SK-N-SH treated with all-trans-retinoic acid at 6 μM for 48 hours (cell line): ENCODE results near the gene SOX1.

Experiments
- ATAC-seq: fragments of 200-7000 bp; cut with Tn5 transposase; 3 replicates; pipeline ENCODE4 v1.9.1; 2020; ENCODE audit warnings: mild to moderate bottlenecking, moderate library complexity
- ARNTL ChIP-seq: fragments of 450-650 bp; formaldehyde crosslinking; IDR thresholded peaks from 2 replicates; pipeline ENCODE4 v1.5.0; 2020; ENCODE audit warnings: low read depth, mild to moderate bottlenecking, moderate library complexity, borderline replicate concordance
- CSDC2 ChIP-seq: fragments of 250-450 bp; sonication (Bioruptor Pico); IDR thresholded peaks from 2 replicates; pipeline ENCODE4 v1.5.0; 2020; ENCODE audit warnings: mild to moderate bottlenecking, moderate library complexity
- ESRRG ChIP-seq: fragments of 250-450 bp; sonication (Bioruptor Pico); IDR thresholded peaks from 2 replicates; pipeline ENCODE4 v1.6.1; 2021; ENCODE audit warnings: mild to moderate bottlenecking
- GLIS3 ChIP-seq: fragments of 250-450 bp; sonication (Bioruptor Pico); IDR thresholded peaks from 2 replicates; pipeline ENCODE4 v1.5.0; 2020; ENCODE audit warnings: mild to moderate bottlenecking, moderate library complexity
- ISL1 ChIP-seq: fragments of 250-450 bp; sonication (Bioruptor Pico); IDR thresholded peaks from 2 replicates; pipeline ENCODE4 v2.1.2; 2022; ENCODE audit warnings: mild to moderate bottlenecking, moderate library complexity
- PPARA ChIP-seq: fragments of 250-450 bp; sonication (Bioruptor Pico); IDR thresholded peaks from 2 replicates; pipeline ENCODE4 v1.5.0; 2020; ENCODE audit warnings: mild to moderate bottlenecking, borderline replicate concordance
- RARB ChIP-seq: fragments of 250-450 bp; sonication (Bioruptor Pico); IDR thresholded peaks from 2 replicates; pipeline ENCODE4 v1.8.0; 2021; ENCODE audit warnings: mild to moderate bottlenecking, moderate library complexity
- SNAI2 ChIP-seq: fragments of 250-450 bp; sonication (Bioruptor Pico); IDR thresholded peaks from 2 replicates; pipeline ENCODE4 v1.5.0; 2020; ENCODE audit warnings: mild to moderate bottlenecking, moderate library complexity
- TCF4 ChIP-seq: fragments of 250-450 bp; sonication (Bioruptor Pico); IDR thresholded peaks from 2 replicates; pipeline ENCODE4 v1.8.0; 2021; ENCODE audit warnings: mild to moderate bottlenecking, moderate library complexity, borderline replicate concordance
- TOX ChIP-seq: fragments of 250-450 bp; sonication (Bioruptor Pico); IDR thresholded peaks from 2 replicates; pipeline ENCODE4 v1.8.0; 2021; ENCODE audit warnings: mild to moderate bottlenecking, moderate library complexity, borderline replicate concordance
- ZC3H10 ChIP-seq: fragments of 250-450 bp; sonication (Bioruptor Pico); IDR thresholded peaks from 2 replicates; pipeline ENCODE4 v1.5.1; 2021; ENCODE audit warnings: mild to moderate bottlenecking, moderate library complexity
- ZFP3 ChIP-seq: fragments of 250-450 bp; sonication (Bioruptor Pico); IDR thresholded peaks from 2 replicates; pipeline ENCODE4 v1.5.0; 2020; ENCODE audit warnings: mild to moderate bottlenecking, moderate library complexity
- ZFP30 ChIP-seq: fragments of 450-650 bp; formaldehyde crosslinking; IDR thresholded peaks from 2 replicates; pipeline ENCODE4 v1.5.0; 2022; ENCODE audit warnings: mild to moderate bottlenecking, moderate library complexity
- ZNF565 ChIP-seq: fragments of 450-650 bp; formaldehyde crosslinking; conservative IDR thresholded peaks from 2 replicates; pipeline ENCODE4 v1.5.0; 2020; ENCODE audit warnings: low read depth, mild to moderate bottlenecking, moderate library complexity
- ZNF70 ChIP-seq: fragments of 450-650 bp; formaldehyde crosslinking; IDR thresholded peaks from 2 replicates; pipeline ENCODE4 v1.5.0; 2020; ENCODE audit warnings: mild to moderate bottlenecking, moderate library complexity
- ZNF8 ChIP-seq: fragments of 450-650 bp; formaldehyde crosslinking; IDR thresholded peaks from 2 replicates; pipeline ENCODE4 v1.5.0; 2020; ENCODE audit warnings: mild to moderate bottlenecking, moderate library complexity
- TF ChIP-seq, protein P1 (sequence below): fragments of 250-450 bp; sonication (Bioruptor Pico); IDR thresholded peaks from 2 replicates; pipeline ENCODE4 v1.5.1; 2021; ENCODE audit warnings: mild to moderate bottlenecking, moderate library complexity
- TF ChIP-seq, protein P2 (sequence below): fragments of 250-450 bp; sonication (Bioruptor Pico); IDR thresholded peaks from 2 replicates; pipeline ENCODE4 v1.8.0; 2021; ENCODE audit warnings: low read depth, mild to moderate bottlenecking, moderate library complexity, borderline replicate concordance
- TF ChIP-seq, protein P3 (sequence below): fragments of 250-450 bp; sonication (Bioruptor Pico); IDR thresholded peaks from 2 replicates; pipeline ENCODE4 v1.8.0; 2020; ENCODE audit warnings: mild to moderate bottlenecking, moderate library complexity, borderline replicate concordance
- TF ChIP-seq, protein P4 (sequence below): fragments of 250-450 bp; sonication (Bioruptor Pico); IDR thresholded peaks from 2 replicates; pipeline ENCODE4 v1.5.0; 2020; ENCODE audit warnings: mild to moderate bottlenecking, moderate library complexity

SOX1 gene

DNA sequence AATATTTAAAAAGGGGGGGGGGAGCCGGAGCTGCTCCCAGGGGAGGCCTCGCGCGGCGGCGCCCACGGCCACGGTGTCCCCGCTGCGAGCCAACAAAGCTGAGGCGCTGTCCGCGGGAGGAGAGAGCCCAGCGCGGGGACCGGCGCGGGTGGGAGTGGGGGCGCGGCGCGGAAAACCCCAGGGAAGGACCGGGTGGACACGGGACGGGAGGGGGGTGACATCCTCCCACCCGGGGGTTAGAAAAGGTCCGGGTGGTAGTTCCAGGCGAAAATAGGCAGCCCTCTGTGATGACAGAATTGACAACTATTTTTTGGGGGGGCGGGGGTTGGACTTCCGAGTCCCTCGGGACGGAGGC is 11.1 kb upstream of the SOX1 start:
- ATAC-seq: no peak
- TF ChIP-seq ZNF70 (CRISPR knock-in tag) (no peak), RARB (CRISPR knock-in tag) (no peak), ZFP30 (CRISPR knock-in tag) (no peak), PPARA (no peak), TOX (CRISPR knock-in tag) (no peak), ZNF8 (no peak), ESRRG (no peak), ARNTL (CRISPR knock-in tag) (no peak), TCF4 (CRISPR knock-in tag) (no peak), CSDC2 (CRISPR knock-in tag) (no peak), ZNF565 (CRISPR knock-in tag) (no peak), SNAI2 (CRISPR knock-in tag) (no peak), ISL1 (CRISPR knock-in tag) (no peak)
- TF ChIP-seq, protein P1, sequence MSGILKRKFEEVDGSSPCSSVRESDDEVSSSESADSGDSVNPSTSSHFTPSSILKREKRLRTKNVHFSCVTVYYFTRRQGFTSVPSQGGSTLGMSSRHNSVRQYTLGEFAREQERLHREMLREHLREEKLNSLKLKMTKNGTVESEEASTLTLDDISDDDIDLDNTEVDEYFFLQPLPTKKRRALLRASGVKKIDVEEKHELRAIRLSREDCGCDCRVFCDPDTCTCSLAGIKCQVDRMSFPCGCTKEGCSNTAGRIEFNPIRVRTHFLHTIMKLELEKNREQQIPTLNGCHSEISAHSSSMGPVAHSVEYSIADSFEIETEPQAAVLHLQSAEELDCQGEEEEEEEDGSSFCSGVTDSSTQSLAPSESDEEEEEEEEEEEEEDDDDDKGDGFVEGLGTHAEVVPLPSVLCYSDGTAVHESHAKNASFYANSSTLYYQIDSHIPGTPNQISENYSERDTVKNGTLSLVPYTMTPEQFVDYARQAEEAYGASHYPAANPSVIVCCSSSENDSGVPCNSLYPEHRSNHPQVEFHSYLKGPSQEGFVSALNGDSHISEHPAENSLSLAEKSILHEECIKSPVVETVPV (CRISPR knock-in tag): no peak
- TF ChIP-seq, protein P2, sequence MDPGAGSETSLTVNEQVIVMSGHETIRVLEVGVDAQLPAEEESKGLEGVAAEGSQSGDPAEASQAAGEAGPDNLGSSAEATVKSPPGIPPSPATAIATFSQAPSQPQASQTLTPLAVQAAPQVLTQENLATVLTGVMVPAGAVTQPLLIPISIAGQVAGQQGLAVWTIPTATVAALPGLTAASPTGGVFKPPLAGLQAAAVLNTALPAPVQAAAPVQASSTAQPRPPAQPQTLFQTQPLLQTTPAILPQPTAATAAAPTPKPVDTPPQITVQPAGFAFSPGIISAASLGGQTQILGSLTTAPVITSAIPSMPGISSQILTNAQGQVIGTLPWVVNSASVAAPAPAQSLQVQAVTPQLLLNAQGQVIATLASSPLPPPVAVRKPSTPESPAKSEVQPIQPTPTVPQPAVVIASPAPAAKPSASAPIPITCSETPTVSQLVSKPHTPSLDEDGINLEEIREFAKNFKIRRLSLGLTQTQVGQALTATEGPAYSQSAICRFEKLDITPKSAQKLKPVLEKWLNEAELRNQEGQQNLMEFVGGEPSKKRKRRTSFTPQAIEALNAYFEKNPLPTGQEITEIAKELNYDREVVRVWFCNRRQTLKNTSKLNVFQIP (CRISPR knock-in tag): no peak
- TF ChIP-seq, protein P3, sequence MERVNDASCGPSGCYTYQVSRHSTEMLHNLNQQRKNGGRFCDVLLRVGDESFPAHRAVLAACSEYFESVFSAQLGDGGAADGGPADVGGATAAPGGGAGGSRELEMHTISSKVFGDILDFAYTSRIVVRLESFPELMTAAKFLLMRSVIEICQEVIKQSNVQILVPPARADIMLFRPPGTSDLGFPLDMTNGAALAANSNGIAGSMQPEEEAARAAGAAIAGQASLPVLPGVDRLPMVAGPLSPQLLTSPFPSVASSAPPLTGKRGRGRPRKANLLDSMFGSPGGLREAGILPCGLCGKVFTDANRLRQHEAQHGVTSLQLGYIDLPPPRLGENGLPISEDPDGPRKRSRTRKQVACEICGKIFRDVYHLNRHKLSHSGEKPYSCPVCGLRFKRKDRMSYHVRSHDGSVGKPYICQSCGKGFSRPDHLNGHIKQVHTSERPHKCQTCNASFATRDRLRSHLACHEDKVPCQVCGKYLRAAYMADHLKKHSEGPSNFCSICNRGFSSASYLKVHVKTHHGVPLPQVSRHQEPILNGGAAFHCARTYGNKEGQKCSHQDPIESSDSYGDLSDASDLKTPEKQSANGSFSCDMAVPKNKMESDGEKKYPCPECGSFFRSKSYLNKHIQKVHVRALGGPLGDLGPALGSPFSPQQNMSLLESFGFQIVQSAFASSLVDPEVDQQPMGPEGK: no peak

DNA sequence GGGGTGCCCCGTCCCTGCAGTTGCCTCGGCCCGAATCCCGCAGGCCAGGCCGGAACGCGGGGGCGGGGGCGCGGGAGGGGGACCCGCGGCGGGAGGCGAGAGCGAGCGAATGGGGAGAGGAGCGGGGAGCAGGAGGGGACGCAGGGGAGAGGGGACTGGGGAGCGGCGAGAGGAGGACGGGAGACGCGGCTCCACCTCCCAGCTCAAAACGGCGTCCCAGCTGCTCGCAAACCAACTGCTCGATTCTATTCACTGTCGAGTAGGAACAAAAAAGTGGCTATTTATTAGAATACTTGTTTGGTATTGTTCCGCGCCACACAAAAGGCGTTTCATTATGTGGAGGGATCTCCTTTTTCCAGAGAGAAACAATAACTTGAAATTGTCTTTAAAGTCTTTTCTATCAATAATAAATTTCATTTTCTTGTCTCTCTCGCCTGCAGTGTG is 10.6 kb upstream of the SOX1 start:
- TF ChIP-seq PPARA: no peak
- TF ChIP-seq, protein P4, sequence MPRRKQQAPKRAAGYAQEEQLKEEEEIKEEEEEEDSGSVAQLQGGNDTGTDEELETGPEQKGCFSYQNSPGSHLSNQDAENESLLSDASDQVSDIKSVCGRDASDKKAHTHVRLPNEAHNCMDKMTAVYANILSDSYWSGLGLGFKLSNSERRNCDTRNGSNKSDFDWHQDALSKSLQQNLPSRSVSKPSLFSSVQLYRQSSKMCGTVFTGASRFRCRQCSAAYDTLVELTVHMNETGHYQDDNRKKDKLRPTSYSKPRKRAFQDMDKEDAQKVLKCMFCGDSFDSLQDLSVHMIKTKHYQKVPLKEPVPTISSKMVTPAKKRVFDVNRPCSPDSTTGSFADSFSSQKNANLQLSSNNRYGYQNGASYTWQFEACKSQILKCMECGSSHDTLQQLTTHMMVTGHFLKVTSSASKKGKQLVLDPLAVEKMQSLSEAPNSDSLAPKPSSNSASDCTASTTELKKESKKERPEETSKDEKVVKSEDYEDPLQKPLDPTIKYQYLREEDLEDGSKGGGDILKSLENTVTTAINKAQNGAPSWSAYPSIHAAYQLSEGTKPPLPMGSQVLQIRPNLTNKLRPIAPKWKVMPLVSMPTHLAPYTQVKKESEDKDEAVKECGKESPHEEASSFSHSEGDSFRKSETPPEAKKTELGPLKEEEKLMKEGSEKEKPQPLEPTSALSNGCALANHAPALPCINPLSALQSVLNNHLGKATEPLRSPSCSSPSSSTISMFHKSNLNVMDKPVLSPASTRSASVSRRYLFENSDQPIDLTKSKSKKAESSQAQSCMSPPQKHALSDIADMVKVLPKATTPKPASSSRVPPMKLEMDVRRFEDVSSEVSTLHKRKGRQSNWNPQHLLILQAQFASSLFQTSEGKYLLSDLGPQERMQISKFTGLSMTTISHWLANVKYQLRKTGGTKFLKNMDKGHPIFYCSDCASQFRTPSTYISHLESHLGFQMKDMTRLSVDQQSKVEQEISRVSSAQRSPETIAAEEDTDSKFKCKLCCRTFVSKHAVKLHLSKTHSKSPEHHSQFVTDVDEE (CRISPR knock-in tag): no peak
- no peak for TF ChIP-seq TOX (CRISPR knock-in tag)
- TF ChIP-seq ZNF70 (CRISPR knock-in tag): no peak
- TF ChIP-seq ZNF565 (CRISPR knock-in tag): no peak
- no peak for TF ChIP-seq SNAI2 (CRISPR knock-in tag)
- TF ChIP-seq ZC3H10: no peak
- TF ChIP-seq, protein P2 (CRISPR knock-in tag): no peak
- TF ChIP-seq GLIS3 (CRISPR knock-in tag): no peak
- no peak for TF ChIP-seq ZFP3 (CRISPR knock-in tag)
- TF ChIP-seq ZNF8: no peak
- TF ChIP-seq, protein P1 (CRISPR knock-in tag): no peak
- no peak for TF ChIP-seq ESRRG
- TF ChIP-seq, all 23 proteins: peak for 0
- no peak for ATAC-seq
